OCI-LY7 (cell line): Measurements from ENCODE around the gene NEK9.

Experiments used
- CTCF ChIP-seq: fragments of 200-600 bp; sonication (generic); conservative IDR thresholded peaks from 2 replicates; pipeline ENCODE4 v1.5.1; 2014; ENCODE audit warnings: mild to moderate bottlenecking, antibody characterized with exemption, low read length, moderate library complexity, mixed read lengths
- EZH2phosphoT487 ChIP-seq: fragments of 200-600 bp; sonication (generic); IDR thresholded peaks from 2 replicates; pipeline ENCODE4 v1.6.1; 2018; ENCODE audit warnings: low read depth, borderline replicate concordance, mild to moderate bottlenecking, mixed run types, antibody characterized with exemption, low read length, moderate library complexity, mixed read lengths

GRCh38 chr14:75151851-75152250, 25.0 kb upstream of the NEK9 start:
- no peak for TF ChIP-seq CTCF
- no peak for TF ChIP-seq EZH2phosphoT487
